HG03064 (cell line): ENCODE measurements around the gene FHIP1A.

Experiments used
- ATAC-seq: cut with Tn5 transposase; IDR thresholded peaks from one replicate; pipeline ENCODE4 v1.9.1; 2021; ENCODE audit warnings: low read depth; ENCODE audit not compliant: unreplicated experiment

FHIP1A gene

DNA sequence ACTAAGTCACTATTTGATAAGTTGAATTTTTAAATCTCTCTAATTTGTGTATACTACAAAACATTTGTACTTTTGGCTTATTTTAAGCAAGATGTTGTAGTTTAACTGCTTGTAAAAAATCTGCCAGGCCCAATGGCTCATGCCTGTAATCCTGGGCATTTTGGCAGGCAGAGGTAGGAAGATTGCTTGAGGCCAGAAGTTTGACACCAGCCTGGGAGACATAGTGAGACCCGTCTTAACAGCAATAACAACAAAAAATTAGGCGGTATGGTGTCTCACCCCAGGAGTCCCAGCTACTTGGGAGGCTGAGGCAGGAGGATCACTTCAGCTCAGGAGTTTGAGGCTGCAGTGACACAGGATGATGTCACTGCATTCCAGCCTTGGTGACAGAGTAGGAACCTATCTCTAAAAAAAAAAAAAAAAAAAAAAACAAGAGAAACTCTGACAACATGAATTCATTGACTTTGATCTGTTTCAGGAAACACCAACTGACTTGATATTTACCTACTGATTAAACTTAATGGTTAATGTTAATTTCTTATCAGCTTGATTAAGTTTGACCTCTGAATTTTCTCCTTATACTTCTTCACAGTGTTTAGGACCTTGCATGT, 8.9 kb downstream of the FHIP1A start:
- ATAC-seq: no peak

GRCh38 chr4:151418385-151418784, 9.4 kb downstream of the FHIP1A start:
- no peak for ATAC-seq

GRCh38 chr4:151418856-151419255, 9.9 kb downstream of the FHIP1A start:
- ATAC-seq: no peak

GRCh38 chr4:151420250-151420807, 11.4 kb downstream of the FHIP1A start:
- no peak for ATAC-seq

DNA sequence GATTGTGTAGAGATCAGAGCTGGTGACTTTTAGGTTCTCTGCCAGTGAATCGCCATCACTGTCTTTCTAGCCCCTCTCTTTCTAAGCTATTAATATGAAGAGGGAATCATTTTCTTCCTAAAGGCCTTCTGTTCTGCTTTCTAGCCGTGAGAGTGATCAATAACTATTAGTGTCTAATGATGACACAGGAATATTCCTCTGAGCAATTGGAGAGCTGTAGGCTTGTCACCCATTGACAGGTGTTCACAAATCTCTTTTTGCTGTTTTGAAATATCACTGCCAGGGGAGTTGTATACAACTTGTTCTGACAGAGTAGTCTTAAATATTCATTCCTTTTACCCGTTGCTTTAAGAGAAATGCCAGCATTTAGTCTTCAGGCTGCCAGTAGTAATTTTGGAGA, 13.9 kb downstream of the FHIP1A start:
- no peak for ATAC-seq

DNA sequence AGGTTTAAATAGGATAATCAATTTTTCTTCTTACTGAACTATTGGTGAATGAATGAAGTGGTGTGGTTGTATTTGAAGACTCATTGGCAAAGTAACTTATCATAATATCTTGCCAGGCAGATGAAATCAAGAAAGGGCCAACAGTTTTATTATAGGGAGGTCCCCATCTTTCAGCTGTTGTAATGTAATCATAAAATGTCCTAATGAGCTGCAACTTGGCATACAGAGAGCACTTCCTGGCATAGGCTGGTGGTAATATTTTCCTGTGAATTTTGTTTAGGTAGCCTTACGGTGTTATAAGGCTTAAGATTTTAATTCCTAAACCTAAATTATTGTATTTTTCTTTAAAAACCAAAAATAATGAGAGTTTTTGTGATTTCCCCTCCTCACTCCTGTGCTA, 17.5 kb downstream of the FHIP1A start:
- ATAC-seq: no peak

DNA sequence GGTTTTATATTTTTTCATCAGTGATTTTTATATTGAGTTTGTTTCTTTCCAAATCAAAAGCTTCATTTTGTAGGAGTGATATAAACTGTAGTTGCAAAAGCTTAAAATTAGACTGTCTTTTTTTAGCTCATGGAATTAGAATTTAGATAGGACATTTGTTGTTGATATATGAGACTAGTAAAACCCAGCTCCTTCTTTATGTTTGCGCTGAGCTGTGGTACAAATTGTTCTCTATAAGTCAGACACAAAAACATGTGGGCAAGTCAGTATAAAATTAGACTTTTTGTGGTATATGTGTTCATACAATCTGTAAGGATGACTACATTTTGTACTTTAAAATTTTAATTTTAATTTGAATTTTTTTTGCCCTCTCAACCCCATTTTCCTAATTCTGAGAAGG, 18.3 kb downstream of the FHIP1A start:
- no peak for ATAC-seq

DNA sequence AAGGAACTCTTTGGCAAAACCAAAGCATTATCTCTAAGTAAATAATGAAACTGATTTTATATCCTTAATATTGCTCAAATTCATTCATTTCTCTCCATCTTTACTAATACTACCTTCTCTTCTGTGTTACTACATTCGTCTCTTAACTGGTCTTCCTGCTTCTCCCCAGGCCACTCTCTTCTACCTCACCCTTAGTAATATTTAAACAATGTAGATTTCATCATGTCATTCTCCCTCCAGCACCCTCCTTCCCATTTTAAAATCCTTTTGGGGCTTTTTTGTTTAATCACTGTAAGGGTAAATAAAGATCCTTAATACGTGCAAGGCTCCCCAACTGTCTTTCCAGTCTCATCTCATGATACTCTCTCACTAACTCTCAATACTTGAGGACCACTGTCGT, 19.4 kb downstream of the FHIP1A start:
- ATAC-seq: no peak

DNA sequence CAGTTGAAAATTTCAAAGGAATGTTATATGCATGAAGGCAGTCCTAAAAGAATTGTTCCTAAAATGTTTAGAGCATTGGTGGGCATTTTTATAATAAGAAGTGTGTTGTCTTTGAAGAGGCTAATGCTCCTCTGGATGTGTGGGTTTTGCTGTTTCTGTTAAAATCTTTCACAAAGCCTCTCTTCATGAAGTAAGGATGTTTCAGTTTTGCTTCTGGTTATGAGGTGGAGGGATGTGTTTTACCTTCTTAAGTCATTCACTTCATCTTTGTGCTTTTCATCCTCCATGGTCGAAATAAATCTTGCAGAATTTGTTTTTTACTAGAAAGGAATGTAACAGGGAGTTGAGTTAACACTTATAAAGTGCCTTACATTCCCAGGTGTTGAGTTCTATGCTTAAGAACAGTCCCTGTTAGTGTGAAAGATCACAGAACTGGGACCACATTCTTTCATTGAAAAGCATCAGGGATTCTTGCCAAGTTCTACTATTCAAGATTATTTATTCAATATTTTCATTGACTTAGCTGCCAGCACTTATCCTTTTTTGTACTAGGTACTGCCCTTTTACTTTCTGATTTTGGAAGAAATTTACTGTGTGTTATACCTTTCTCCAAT, 21.1 kb downstream of the FHIP1A start:
- no peak for ATAC-seq

- no peak for ATAC-seq
Measured at GRCh38 chr4:151430740-151431457, 21.9 kb downstream of the FHIP1A start.

DNA sequence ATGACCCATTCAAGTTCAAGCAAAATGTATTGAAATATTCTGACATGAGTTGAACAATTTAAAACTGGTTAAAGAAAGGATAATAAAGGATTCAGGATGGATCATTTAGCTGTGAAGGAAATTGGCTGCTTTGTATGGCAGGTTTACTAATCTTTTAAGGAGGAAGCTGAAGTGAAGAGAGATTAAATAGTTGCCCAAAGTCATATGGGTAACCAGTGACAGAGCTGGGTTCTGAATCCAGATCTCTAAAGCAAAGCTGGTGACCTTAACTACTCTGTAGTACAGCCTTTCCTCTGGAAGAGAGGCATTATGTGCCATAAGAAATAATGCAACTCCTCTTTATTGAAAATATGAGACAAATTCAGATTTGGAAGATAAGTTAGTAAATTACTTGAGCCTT, 22.8 kb downstream of the FHIP1A start:
- ATAC-seq: no peak

- ATAC-seq: no peak
Measured at GRCh38 chr4:151432654-151433053, 23.7 kb downstream of the FHIP1A start.

GRCh38 chr4:151434183-151434860, 25.3 kb downstream of the FHIP1A start:
- no peak for ATAC-seq

DNA sequence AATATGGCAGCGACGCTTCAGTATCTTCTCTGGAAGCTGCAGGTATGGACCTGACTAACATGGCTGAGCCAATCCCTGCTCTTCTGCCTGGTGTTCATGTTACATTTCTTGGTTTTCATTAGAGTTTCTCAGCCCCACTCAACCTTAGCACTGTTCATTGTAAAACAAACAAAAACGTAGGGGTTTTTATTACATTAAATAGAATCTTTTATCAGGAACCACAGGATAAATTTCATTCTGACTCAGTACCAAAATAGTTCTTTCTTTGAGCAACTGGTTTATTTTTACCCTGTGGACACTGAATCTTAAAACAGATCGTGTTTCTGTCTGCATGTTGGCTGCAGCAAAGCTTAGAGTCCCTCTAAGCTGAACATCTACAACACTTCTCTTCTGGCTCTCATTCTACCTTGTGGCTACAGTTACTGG, 27.1 kb downstream of the FHIP1A start:
- ATAC-seq: no peak

DNA sequence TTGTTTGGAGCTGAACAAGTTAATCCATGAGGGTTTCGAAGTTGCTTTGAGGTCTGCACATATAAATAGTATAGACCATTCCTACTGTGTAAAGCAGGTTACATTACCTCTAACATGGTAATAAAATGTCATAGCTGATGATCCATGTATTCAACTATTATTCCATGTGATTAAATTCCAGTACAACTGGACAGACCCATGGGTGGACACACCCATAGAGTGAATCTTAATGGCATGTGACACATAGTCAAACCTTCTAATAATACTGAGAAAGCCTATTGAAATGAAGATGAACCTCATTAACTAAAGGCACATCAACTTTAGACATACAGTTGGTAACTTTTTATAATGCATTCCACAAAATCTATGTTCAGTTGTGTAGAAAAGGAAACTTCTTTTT, 28.5 kb downstream of the FHIP1A start:
- ATAC-seq: no peak

- ATAC-seq: no peak
Measured at GRCh38 chr4:151438154-151438553, 29.2 kb downstream of the FHIP1A start.

GRCh38 chr4:151439320-151439719, 30.3 kb downstream of the FHIP1A start:
- no peak for ATAC-seq

DNA sequence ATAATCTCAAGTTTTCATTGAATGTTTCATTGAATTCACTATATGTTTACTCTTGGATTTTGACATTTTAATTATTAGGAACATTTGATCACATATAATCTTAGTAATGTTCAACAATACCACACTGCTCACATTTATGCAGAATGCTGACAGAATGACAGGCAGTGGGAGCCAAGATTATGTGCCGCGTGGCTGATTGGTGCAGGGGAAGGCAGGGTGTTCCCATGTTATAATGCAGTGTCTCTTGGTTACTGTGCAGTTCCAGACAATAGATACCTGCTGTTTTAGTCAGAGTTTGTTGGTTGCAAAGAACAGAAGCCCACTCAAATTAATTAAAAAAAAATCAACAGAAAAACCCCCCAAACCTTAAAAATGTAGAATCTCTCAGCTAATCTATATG, 33.0 kb downstream of the FHIP1A start:
- no peak for ATAC-seq

GRCh38 chr4:151443247-151443646, 34.3 kb downstream of the FHIP1A start:
- ATAC-seq: no peak

DNA sequence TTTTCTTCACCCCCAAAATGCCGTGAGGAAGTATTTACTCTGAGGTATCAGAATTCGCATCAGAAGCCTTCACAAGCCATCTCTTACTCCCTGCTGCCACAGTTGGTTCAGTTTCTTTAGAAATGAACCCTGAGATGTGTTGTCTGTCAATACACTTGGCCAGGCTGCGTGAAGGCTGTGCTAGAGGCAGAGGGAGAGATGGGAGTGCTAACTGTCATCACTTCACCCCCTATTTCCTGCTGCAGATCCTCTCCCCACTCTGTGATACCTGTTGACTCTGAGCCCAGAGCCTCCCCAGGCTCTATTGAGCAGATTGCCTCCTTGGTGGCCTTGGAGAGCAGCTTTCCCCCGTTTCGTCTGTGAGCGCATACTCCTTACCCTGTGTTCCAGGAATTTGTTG, 34.8 kb downstream of the FHIP1A start:
- ATAC-seq: no peak

DNA sequence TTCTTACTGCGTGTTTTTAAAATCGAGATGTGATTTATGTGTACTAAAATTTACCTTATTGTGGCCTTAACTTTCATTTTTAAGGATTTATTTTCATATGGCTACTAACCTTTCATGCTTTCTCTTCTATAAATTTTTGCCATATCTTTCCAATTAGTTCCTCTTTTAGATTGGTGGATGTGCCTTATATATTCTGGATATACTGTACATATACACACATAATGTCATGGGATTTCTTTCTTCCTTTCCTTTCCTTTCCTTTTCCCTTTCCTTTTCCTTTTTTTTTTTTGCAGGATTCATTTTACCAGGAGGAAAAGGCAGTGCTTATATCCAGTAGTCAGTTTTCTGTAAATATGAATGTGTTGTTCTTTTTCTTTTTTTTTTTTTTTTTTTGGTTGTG, 37.2 kb downstream of the FHIP1A start:
- ATAC-seq: no peak
